Ramos (cell line): ENCODE measurements around the gene MAP4.

Source experiments
- in situ Hi-C: fragments of 300-500 bp; cut with MboI; formaldehyde crosslinking; loops from one replicate; pipeline ENCODE4 v1.14.3; 2022; ENCODE audit warnings: low sequenced_read_pairs; ENCODE audit not compliant: unreplicated experiment

The MAP4 gene

GRCh38 chr3:47849699-47850563, 166.3 kb downstream of the MAP4 start:
- in situ Hi-C loops = loop anchor here (10.0 to 25.0 kb wide), 2 partner anchors 145 to 312 kb away; no protein-coding TSS in a partner anchor

- in situ Hi-C loops = loop anchor here (10.0 to 25.0 kb wide), 2 partner anchors 146 to 313 kb away; no protein-coding TSS in a partner anchor
Observed at GRCh38 chr3:47849186-47849698, 167.0 kb downstream of the MAP4 start.

- in situ Hi-C loops = loop anchor here (10.0 to 25.0 kb wide), 2 partner anchors 146 to 314 kb away; no protein-coding TSS in a partner anchor
Observed at GRCh38 chr3:47848599-47849117, 167.6 kb downstream of the MAP4 start.

- in situ Hi-C loops = loop anchor here (10.0 to 25.0 kb wide), 2 partner anchors 147 to 314 kb away; no protein-coding TSS in a partner anchor
Observed at GRCh38 chr3:47847801-47848518, 168.3 kb downstream of the MAP4 start.

- in situ Hi-C loops = loop anchor here (10.0 to 25.0 kb wide), 2 partner anchors 148 to 315 kb away; no protein-coding TSS in a partner anchor
Observed at GRCh38 chr3:47847260-47847659, 169.0 kb downstream of the MAP4 start.

- in situ Hi-C loops = loop anchor here (10.0 to 25.0 kb wide), 2 partner anchors 148 to 315 kb away; no protein-coding TSS in a partner anchor
Observed at GRCh38 chr3:47846880-47847248, 169.4 kb downstream of the MAP4 start.

- in situ Hi-C loops = loop anchor here (10.0 to 25.0 kb wide), 2 partner anchors 148 to 316 kb away; no protein-coding TSS in a partner anchor
Observed at GRCh38 chr3:47846186-47846879, 169.9 kb downstream of the MAP4 start.

GRCh38 chr3:47841786-47842349, 174.3 kb downstream of the MAP4 start:
- in situ Hi-C loops = loop anchor here (10.0 to 25.0 kb wide), 2 partner anchors 153 to 320 kb away; no protein-coding TSS in a partner anchor

GRCh38 chr3:47838503-47838902, 177.7 kb downstream of the MAP4 start:
- in situ Hi-C loops = loop anchor here (25.0 kb wide), 1 partner anchor 324 kb away; no protein-coding TSS in a partner anchor

GRCh38 chr3:47836986-47837385, 179.2 kb downstream of the MAP4 start:
- in situ Hi-C loops = loop anchor here (25.0 kb wide), 1 partner anchor 325 kb away; no protein-coding TSS in a partner anchor

GRCh38 chr3:47829482-47829881, 186.7 kb downstream of the MAP4 start:
- in situ Hi-C loops = loop anchor here (25.0 kb wide), 1 partner anchor 333 kb away; no protein-coding TSS in a partner anchor

GRCh38 chr3:47825590-47825989, 190.6 kb downstream of the MAP4 start:
- in situ Hi-C loops = loop anchor here (25.0 kb wide), 1 partner anchor 337 kb away; no protein-coding TSS in a partner anchor

GRCh38 chr3:47824541-47825473, 191.4 kb downstream of the MAP4 start:
- in situ Hi-C loops = loop anchor here (25.0 kb wide), 1 partner anchor 337 kb away; no protein-coding TSS in a partner anchor

- in situ Hi-C loops = no loop called here
Observed at GRCh38 chr3:47817609-47818008, 198.6 kb downstream of the MAP4 start.

- in situ Hi-C loops = no loop called here
Observed at GRCh38 chr3:47813551-47814177, 202.6 kb downstream of the MAP4 start.

GRCh38 chr3:47804577-47804976, 211.6 kb downstream of the MAP4 start:
- in situ Hi-C loops = no loop called here

- in situ Hi-C loops = no loop called here
Observed at GRCh38 chr3:47803480-47804025, 212.7 kb downstream of the MAP4 start.
